H1 (cell line): ENCODE data around the gene TYSND1. TPM values are rescaled to one million over a fixed set of nuclear protein-coding genes. Genes with fewer than 3 reads are reported as not detected.

ENCODE experiments used
- SIRT6 ChIP-seq: IDR thresholded peaks from one replicate; pipeline ENCODE4 v1.7.1; 2012; ENCODE audit warnings: low read length, inconsistent platforms
- polyA plus RNA-seq, 7 experiments: library from polyadenylated mRNA; depleted of rRNA in 3 of 7; stranded (reverse) in 5 of 7; unstranded in 2 of 7; fragments of >200 nt in 5 of 7; fragments of 200-250 nt in 2 of 7; gene quantifications; 1 replicate in 5 of 7; 2 replicates in 1 of 7; 4 replicates in 1 of 7; pipeline versions ENCODE4 v1.2.1 to v1.2.3, GENCODE V29; 2011 to 2013; ENCODE audit warnings: missing spikeins in 2 of 7, mixed read lengths in 2 of 7
- total RNA-seq: library from RNA; stranded (reverse); fragmentation: NEBNext Ultra II Directional; extraction: Animal tissue kit (Norgen Biotek cat#: 25700); gene quantifications from 2 replicates; pipeline ENCODE4 v1.2.1, GENCODE V29; 2021

The TYSND1 gene
- total and polyA plus RNA-seq, 2 of the 8 experiments (the other 6 are each of a cell fraction or from before 2014, with no cell fraction given): 11.9 to 15.0 TPM

DNA sequence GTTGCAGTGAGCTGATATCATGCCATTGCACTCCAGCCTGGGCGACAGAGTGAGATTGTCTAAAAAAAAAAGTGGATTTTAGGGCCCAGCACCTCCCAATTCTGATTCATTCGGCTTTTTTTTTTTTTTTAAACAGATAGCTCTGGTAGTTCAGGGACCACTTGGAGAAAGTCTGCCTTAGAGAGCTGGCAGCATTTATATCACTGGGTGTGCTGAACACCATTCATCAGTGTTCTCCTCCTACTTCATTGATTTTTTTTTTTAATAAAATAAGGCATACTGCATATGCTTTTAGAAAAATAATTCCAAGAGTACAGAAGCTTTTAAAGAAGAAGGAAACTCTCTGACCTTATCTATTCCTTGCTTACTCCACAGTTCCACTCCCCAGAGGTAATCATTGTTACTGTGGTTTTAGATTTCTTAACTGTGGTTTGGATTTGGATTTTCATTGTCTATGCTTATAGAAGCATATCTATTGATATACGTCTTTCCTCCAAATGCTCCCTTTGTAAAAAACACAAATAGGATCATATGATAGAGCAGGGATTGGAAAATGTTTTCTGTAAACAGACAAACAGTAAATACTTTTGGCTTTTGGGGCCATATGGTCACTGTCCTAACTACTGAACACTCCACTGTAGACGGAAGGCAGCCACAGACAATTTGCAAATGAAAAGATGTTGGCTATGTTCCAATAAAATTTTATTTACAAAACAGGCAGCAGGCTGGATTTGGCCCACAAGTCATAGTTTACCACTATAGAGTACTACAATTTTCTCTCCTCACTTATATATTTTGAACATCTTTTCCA lies 44.9 kb upstream of the TYSND1 start (continued):
- TF ChIP-seq SIRT6: no peak
